ENCODE measurements around the gene HES5.

HES5 gene

GRCh38 chr1:2522230-2522629 is 7.8 kb downstream of the HES5 start:
- no peak overlapping the region for H3K4me3 ChIP-seq (ENCODE audit: low read length)
- H3K9me3 ChIP-seq (ENCODE audit: control insufficient read depth, low read length), result no peaks in the 10 kb centered on the region
- no peaks in the 10 kb centered on the region for H3K36me3 ChIP-seq (ENCODE audit: control insufficient read depth, insufficient read depth, low read length)
- no peak overlapping the region for H3K9ac ChIP-seq (ENCODE audit: low read length)
- H3K27me3 ChIP-seq (ENCODE audit: control insufficient read depth, insufficient read depth, low read length), result peaks cover 5% of the 10 kb centered on the region
- H3K4me1 ChIP-seq (ENCODE audit: control insufficient read depth, insufficient read depth, low read length), result peaks cover 24% of the 10 kb centered on the region

DNA sequence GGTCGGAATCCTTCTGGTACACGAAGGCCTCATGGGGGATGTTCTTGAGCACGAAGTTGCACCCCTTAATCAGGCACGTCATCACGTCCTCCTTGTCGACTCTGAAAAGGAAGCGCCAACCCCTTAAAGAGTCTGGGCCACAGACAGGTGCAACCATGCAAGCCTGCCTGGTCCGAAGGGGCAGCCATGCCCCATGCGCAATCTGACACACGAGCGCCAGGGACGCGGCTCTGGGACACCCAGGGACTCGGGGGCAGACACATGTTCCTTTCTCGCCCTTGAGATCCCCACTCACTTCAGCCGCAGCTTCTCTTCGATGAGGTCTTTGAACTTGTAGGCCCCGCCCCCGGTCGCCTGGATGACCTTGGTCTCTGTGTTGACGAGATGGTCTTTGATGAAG is 9.3 kb downstream of the HES5 start:
- Histone ChIP-seq H3K9ac (ENCODE audit: low read length) (no peak overlapping the region), H3K27me3 (ENCODE audit: control insufficient read depth, insufficient read depth, low read length) (no peaks in the 10 kb centered on the region), H3K4me1 (ENCODE audit: control insufficient read depth, insufficient read depth, low read length) (peaks cover 18% of the 10 kb centered on the region), H3K4me3 (ENCODE audit: low read length) (no peak overlapping the region), H3K36me3 (ENCODE audit: control insufficient read depth, insufficient read depth, low read length) (no peaks in the 10 kb centered on the region), H3K9me3 (ENCODE audit: control insufficient read depth, low read length) (no peaks in the 10 kb centered on the region)

- Histone ChIP-seq H3K4me3 (ENCODE audit: low read length) (no peak overlapping the region), H3K36me3 (ENCODE audit: control insufficient read depth, insufficient read depth, low read length) (no peaks in the 10 kb centered on the region), H3K9me3 (ENCODE audit: control insufficient read depth, low read length) (no peaks in the 10 kb centered on the region), H3K9ac (ENCODE audit: low read length) (no peak overlapping the region), H3K4me1 (ENCODE audit: control insufficient read depth, insufficient read depth, low read length) (peaks cover 15% of the 10 kb centered on the region), H3K27me3 (ENCODE audit: control insufficient read depth, insufficient read depth, low read length) (no peaks in the 10 kb centered on the region)
These were observed 9.9 kb downstream of the HES5 start for GRCh38 chr1:2520206-2520605.

DNA sequence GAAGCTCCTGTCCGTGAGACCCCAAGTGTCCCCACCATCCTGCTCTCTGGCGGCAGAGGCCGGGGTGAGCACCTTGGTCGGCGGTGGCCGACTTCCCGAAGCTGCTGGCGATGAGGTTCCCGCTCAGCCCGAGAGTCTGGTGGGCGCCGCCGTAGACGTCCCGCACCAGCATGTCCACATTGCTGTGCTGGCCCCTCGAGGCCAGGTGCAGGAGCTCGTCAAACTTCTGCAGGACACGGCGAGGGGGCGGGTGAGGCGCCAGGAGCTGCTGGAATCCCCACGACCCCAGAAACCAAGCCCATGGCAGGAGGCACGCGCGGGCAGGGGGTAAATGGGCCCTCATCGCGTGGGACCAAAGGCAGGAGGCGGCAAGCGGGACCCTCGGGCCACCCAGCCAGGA is 10.3 kb downstream of the HES5 start:
- no peaks in the 10 kb centered on the region for H3K9me3 ChIP-seq (ENCODE audit: control insufficient read depth, low read length)
- H3K4me3 ChIP-seq (ENCODE audit: low read length), result no peak overlapping the region
- H3K9ac ChIP-seq (ENCODE audit: low read length), result no peak overlapping the region
- H3K27me3 ChIP-seq (ENCODE audit: control insufficient read depth, insufficient read depth, low read length), result no peaks in the 10 kb centered on the region
- H3K4me1 ChIP-seq (ENCODE audit: control insufficient read depth, insufficient read depth, low read length), result peaks cover 11% of the 10 kb centered on the region
- no peaks in the 10 kb centered on the region for H3K36me3 ChIP-seq (ENCODE audit: control insufficient read depth, insufficient read depth, low read length)

DNA sequence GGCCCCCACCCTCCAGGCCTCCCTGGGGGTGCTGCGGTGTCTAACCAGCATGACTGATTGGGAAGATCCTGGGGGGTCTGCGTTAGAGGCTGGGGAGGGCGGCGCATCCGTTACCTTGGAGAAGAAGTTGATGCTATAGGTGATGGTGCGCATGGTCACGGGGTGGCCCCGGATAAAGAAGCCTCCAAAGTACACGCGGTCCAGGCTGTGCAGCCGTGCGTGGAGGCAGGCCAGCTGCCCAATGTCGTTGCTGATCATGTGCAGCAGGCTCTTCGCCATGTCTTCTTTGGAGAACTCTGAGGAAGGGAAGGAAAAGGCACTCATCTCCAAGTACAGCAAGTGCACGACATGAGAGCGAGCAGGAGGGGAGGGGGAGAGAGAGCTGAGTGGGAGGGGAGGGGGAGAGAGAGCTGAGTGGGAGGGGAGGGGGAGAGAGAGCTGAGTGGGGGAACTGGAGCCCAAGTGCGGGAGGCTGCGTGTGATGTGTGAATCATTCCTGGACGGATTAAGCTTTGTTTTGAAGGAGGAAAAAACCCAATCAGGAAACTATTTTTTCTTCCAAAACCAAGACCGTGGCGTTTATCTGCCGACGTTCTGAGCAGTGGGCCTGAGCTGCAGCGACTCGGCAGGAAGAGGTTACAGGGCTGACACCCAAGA is 10.9 kb downstream of the HES5 start:
- no peaks in the 10 kb centered on the region for H3K36me3 ChIP-seq (ENCODE audit: control insufficient read depth, insufficient read depth, low read length)
- H3K4me1 ChIP-seq (ENCODE audit: control insufficient read depth, insufficient read depth, low read length), result peaks cover 6% of the 10 kb centered on the region

GRCh38 chr1:2518528-2518927 is 11.5 kb downstream of the HES5 start:
- H3K4me3 ChIP-seq (ENCODE audit: low read length), result no peak overlapping the region
- H3K36me3 ChIP-seq (ENCODE audit: control insufficient read depth, insufficient read depth, low read length), result no peaks in the 10 kb centered on the region
- H3K27me3 ChIP-seq (ENCODE audit: control insufficient read depth, insufficient read depth, low read length), result no peaks in the 10 kb centered on the region

More for the DNA sequence above, 10.9 kb downstream of the HES5 start:
- Histone ChIP-seq H3K4me3 (ENCODE audit: low read length) (no peak overlapping the region), H3K9ac (ENCODE audit: low read length) (no peak overlapping the region), H3K27me3 (ENCODE audit: control insufficient read depth, insufficient read depth, low read length) (no peaks in the 10 kb centered on the region), H3K9me3 (ENCODE audit: control insufficient read depth, low read length) (no peaks in the 10 kb centered on the region)

GRCh38 chr1:2517966-2518365 is 12.1 kb downstream of the HES5 start:
- no peaks in the 10 kb centered on the region for H3K9me3 ChIP-seq (ENCODE audit: control insufficient read depth, low read length)
- no peaks in the 10 kb centered on the region for H3K4me1 ChIP-seq (ENCODE audit: control insufficient read depth, insufficient read depth, low read length)
- H3K4me3 ChIP-seq (ENCODE audit: low read length), result no peak overlapping the region
- no peak overlapping the region for H3K9ac ChIP-seq (ENCODE audit: low read length)
- H3K27me3 ChIP-seq (ENCODE audit: control insufficient read depth, insufficient read depth, low read length), result no peaks in the 10 kb centered on the region
- H3K36me3 ChIP-seq (ENCODE audit: control insufficient read depth, insufficient read depth, low read length), result no peaks in the 10 kb centered on the region

More at GRCh38 chr1:2518528-2518927, 11.5 kb downstream of the HES5 start:
- Histone ChIP-seq H3K4me1 (ENCODE audit: control insufficient read depth, insufficient read depth, low read length) (no peaks in the 10 kb centered on the region), H3K9me3 (ENCODE audit: control insufficient read depth, low read length) (no peaks in the 10 kb centered on the region), H3K9ac (ENCODE audit: low read length) (no peak overlapping the region)

- H3K9me3 ChIP-seq (ENCODE audit: control insufficient read depth, low read length), result no peaks in the 10 kb centered on the region
- H3K4me1 ChIP-seq (ENCODE audit: control insufficient read depth, insufficient read depth, low read length), result no peaks in the 10 kb centered on the region
- no peaks in the 10 kb centered on the region for H3K27me3 ChIP-seq (ENCODE audit: control insufficient read depth, insufficient read depth, low read length)
- no peak overlapping the region for H3K9ac ChIP-seq (ENCODE audit: low read length)
- H3K4me3 ChIP-seq (ENCODE audit: low read length), result no peak overlapping the region
- H3K36me3 ChIP-seq (ENCODE audit: control insufficient read depth, insufficient read depth, low read length), result no peaks in the 10 kb centered on the region
These were observed 13.1 kb downstream of the HES5 start for GRCh38 chr1:2516946-2517345.

- Histone ChIP-seq H3K27me3 (ENCODE audit: control insufficient read depth, insufficient read depth, low read length) (no peaks in the 10 kb centered on the region), H3K9ac (ENCODE audit: low read length) (no peak overlapping the region), H3K36me3 (ENCODE audit: control insufficient read depth, insufficient read depth, low read length) (peaks cover 7% of the 10 kb centered on the region), H3K4me1 (ENCODE audit: control insufficient read depth, insufficient read depth, low read length) (no peaks in the 10 kb centered on the region), H3K9me3 (ENCODE audit: control insufficient read depth, low read length) (no peaks in the 10 kb centered on the region), H3K4me3 (ENCODE audit: low read length) (no peak overlapping the region)
These were observed 13.9 kb downstream of the HES5 start for GRCh38 chr1:2516124-2516523.

GRCh38 chr1:2515763-2516080 is 14.3 kb downstream of the HES5 start:
- Histone ChIP-seq H3K36me3 (ENCODE audit: control insufficient read depth, insufficient read depth, low read length) (peaks cover 11% of the 10 kb centered on the region), H3K9ac (ENCODE audit: low read length) (no peak overlapping the region), H3K4me1 (ENCODE audit: control insufficient read depth, insufficient read depth, low read length) (no peaks in the 10 kb centered on the region), H3K4me3 (ENCODE audit: low read length) (no peak overlapping the region), H3K9me3 (ENCODE audit: control insufficient read depth, low read length) (no peaks in the 10 kb centered on the region), H3K27me3 (ENCODE audit: control insufficient read depth, insufficient read depth, low read length) (no peaks in the 10 kb centered on the region)

GRCh38 chr1:2514863-2515762 is 14.9 kb downstream of the HES5 start:
- no peaks in the 10 kb centered on the region for H3K27me3 ChIP-seq (ENCODE audit: control insufficient read depth, insufficient read depth, low read length)
- no peaks in the 10 kb centered on the region for H3K4me1 ChIP-seq (ENCODE audit: control insufficient read depth, insufficient read depth, low read length)
- no peaks in the 10 kb centered on the region for H3K9me3 ChIP-seq (ENCODE audit: control insufficient read depth, low read length)
- peaks cover 11% of the 10 kb centered on the region for H3K36me3 ChIP-seq (ENCODE audit: control insufficient read depth, insufficient read depth, low read length)
- no peak overlapping the region for H3K9ac ChIP-seq (ENCODE audit: low read length)
- no peak overlapping the region for H3K4me3 ChIP-seq (ENCODE audit: low read length)

DNA sequence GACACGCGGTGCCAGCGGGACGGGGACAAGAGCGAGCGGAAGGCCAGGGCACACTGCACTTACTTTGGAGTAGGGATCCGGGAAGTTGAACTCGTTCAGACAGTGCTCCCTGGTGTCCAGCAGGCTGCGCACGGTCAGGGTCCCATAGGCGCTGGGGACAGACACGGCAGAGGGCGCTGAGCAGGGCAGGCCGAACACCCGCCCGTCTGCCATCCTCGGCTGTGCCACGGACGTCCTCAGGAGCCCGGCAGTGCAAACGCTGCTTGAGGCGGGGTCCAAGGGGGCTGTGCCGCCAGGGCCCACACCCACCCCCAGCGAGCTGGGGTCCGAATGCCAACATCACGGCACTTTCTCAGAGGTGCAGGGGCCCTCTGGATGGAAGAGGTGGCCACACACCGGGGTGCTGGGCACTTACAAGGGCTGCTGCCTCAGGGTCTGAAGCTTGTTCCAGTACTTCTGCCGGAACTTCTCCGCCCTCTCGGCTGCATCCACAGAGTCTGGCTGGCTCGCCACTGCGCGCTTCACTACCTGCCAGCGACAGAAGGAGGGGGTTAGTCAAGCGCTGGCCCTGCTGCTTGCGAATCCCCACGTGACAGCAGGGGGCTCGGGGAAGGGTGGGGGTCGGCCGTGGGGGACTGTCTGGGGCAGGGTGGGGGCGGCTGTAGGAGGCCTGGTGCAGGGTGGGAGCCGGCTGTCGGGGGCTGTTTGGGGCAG is 16.0 kb downstream of the HES5 start:
- no peak overlapping the region for H3K4me3 ChIP-seq (ENCODE audit: low read length)
- H3K9me3 ChIP-seq (ENCODE audit: control insufficient read depth, low read length), result no peaks in the 10 kb centered on the region
- no peaks in the 10 kb centered on the region for H3K27me3 ChIP-seq (ENCODE audit: control insufficient read depth, insufficient read depth, low read length)
- H3K36me3 ChIP-seq (ENCODE audit: control insufficient read depth, insufficient read depth, low read length), result peaks cover 11% of the 10 kb centered on the region
- H3K4me1 ChIP-seq (ENCODE audit: control insufficient read depth, insufficient read depth, low read length), result no peaks in the 10 kb centered on the region
- H3K9ac ChIP-seq (ENCODE audit: low read length), result no peak overlapping the region

All from mucosa of stomach (tissue), 1 donor.